Measurements from ENCODE around the gene PTPRQ. TPM values are rescaled to one million over a fixed set of nuclear protein-coding genes. Genes with fewer than 3 reads are reported as not detected.

The PTPRQ gene
- total RNA-seq, 1 experiment from 2014 or later = not detected

DNA sequence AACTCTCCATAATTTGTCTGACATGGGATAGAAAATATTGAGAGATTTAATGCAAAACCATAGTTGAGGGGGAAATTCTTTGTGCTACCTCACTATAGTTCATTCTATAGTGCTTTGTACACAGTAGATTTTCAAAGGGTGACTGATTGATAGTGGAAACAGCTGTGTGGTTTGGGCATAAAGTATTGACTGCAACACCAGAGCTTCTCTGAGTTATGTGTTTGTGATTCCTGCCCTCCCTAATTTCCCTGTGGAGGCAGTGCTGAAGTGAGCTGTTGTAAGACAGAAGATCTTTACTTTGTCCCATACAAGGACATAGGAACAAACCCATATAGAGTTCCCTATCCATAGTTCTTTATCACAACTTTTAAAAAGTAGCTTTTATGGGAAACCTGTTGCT, 47.1 kb downstream of the PTPRQ start:
- Histone ChIP-seq H3K27me3 (replicated peaks; ENCODE audit: control insufficient read depth, insufficient read depth, low read length) (no peaks in the 10 kb centered on the region), H3K4me1 (peaks cover 17% of the 10 kb centered on the region), H3K36me3 (ENCODE audit: control insufficient read depth, insufficient read depth, low read length) (no peaks in the 10 kb centered on the region), H3K4me3 (ENCODE audit: low read depth, low read length) (no peak overlapping the region), H3K9me3 (no peaks in the 10 kb centered on the region)
- H3K27ac Mint-ChIP-seq (ENCODE audit: unreplicated experiment) = no peak overlapping the region
- POLR2A ChIA-PET = no interaction called here
- CTCF ChIA-PET = no interaction called here
- no peaks in the 10 kb centered on the region for H3K27me3 Mint-ChIP-seq (ENCODE audit: insufficient read depth, unreplicated experiment)
- peaks cover 8% of the 10 kb centered on the region for H3K4me1 Mint-ChIP-seq (ENCODE audit: low read depth, unreplicated experiment)
- intact Hi-C loops (cut with micrococcal nuclease; ENCODE audit: unreplicated experiment) = no loop called here
- no peaks in the 10 kb centered on the region for H3K36me3 Mint-ChIP-seq (ENCODE audit: insufficient read depth, unreplicated experiment)
- BruUV-seq (replicated peaks) = no TSS peak
- TF ChIP-seq, protein P1, sequence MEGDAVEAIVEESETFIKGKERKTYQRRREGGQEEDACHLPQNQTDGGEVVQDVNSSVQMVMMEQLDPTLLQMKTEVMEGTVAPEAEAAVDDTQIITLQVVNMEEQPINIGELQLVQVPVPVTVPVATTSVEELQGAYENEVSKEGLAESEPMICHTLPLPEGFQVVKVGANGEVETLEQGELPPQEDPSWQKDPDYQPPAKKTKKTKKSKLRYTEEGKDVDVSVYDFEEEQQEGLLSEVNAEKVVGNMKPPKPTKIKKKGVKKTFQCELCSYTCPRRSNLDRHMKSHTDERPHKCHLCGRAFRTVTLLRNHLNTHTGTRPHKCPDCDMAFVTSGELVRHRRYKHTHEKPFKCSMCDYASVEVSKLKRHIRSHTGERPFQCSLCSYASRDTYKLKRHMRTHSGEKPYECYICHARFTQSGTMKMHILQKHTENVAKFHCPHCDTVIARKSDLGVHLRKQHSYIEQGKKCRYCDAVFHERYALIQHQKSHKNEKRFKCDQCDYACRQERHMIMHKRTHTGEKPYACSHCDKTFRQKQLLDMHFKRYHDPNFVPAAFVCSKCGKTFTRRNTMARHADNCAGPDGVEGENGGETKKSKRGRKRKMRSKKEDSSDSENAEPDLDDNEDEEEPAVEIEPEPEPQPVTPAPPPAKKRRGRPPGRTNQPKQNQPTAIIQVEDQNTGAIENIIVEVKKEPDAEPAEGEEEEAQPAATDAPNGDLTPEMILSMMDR (IDR thresholded peaks at IDR 0.05; ENCODE audit: insufficient read depth in 1 of 2, low read depth in 1 of 2, low read length in 1 of 2, severe bottlenecking in 1 of 2, unreplicated experiment in 1 of 2) = no peak
- DNase-seq = no peak
- H3K4me3 Mint-ChIP-seq (ENCODE audit: unreplicated experiment) = no peak overlapping the region
- H3K9me3 Mint-ChIP-seq (ENCODE audit: unreplicated experiment) = no peaks in the 10 kb centered on the region

DNA sequence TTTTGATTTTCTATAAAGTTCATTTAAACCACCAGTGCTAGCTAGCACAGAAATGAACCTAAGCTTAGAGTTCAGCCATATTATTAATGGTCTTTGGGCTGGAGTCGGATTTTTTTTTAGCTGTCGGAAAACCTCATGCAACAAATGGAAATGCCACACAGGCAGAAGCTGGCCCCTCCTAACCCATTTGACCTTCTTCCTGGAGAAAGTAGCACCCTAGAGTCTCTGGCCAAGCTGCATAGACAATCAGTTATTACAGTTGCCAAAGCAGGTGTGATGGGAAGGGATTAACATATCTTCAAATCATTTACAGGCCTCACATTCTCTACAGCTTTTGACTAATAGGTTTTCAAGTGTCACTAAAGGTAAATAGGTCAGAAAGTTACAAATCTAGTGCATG, 49.4 kb downstream of the PTPRQ start:
- BruUV-seq (replicated peaks) = no TSS peak
- peaks cover 8% of the 10 kb centered on the region for H3K4me1 Mint-ChIP-seq (ENCODE audit: low read depth, unreplicated experiment)
- Histone ChIP-seq H3K4me3 (ENCODE audit: low read depth, low read length) (no peak overlapping the region), H3K36me3 (ENCODE audit: control insufficient read depth, insufficient read depth, low read length) (no peaks in the 10 kb centered on the region), H3K9me3 (no peaks in the 10 kb centered on the region), H3K4me1 (peaks cover 17% of the 10 kb centered on the region), H3K27me3 (replicated peaks; ENCODE audit: control insufficient read depth, insufficient read depth, low read length) (no peaks in the 10 kb centered on the region)
- intact Hi-C loops (cut with micrococcal nuclease; ENCODE audit: unreplicated experiment) = no loop called here
- no peak overlapping the region for H3K4me3 Mint-ChIP-seq (ENCODE audit: unreplicated experiment)
- no peak for DNase-seq
- CTCF ChIA-PET = no interaction called here
- H3K27me3 Mint-ChIP-seq (ENCODE audit: insufficient read depth, unreplicated experiment) = no peaks in the 10 kb centered on the region
- TF ChIP-seq, protein P1 (IDR thresholded peaks at IDR 0.05; ENCODE audit: insufficient read depth in 1 of 2, low read depth in 1 of 2, low read length in 1 of 2, severe bottlenecking in 1 of 2, unreplicated experiment in 1 of 2) = no peak
- H3K27ac Mint-ChIP-seq (ENCODE audit: unreplicated experiment) = no peak overlapping the region
- H3K9me3 Mint-ChIP-seq (ENCODE audit: unreplicated experiment) = no peaks in the 10 kb centered on the region
- H3K36me3 Mint-ChIP-seq (ENCODE audit: insufficient read depth, unreplicated experiment) = no peaks in the 10 kb centered on the region
- POLR2A ChIA-PET = no interaction called here

DNA sequence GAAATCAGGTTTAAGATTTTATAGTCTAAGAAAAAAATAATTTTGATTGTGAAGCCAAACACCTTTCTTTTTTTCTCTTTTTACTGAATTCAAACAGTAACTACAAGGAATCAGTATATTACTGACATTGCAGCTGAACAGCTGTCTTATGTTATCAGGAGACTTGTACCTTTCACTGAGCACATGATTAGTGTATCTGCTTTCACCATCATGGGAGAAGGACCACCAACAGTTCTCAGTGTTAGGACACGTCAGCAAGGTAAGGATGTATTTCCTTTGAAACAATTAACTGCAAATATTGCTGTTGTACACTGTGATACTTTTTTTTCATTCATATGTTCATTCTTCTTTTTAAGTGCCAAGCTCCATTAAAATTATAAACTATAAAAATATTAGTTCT, 50.8 kb downstream of the PTPRQ start:
- BruUV-seq (replicated peaks) = no TSS peak
- DNase-seq = no peak
- Mint-ChIP-seq H3K4me1 (ENCODE audit: low read depth, unreplicated experiment) (peaks cover 8% of the 10 kb centered on the region), H3K9me3 (ENCODE audit: unreplicated experiment) (no peaks in the 10 kb centered on the region), H3K36me3 (ENCODE audit: insufficient read depth, unreplicated experiment) (no peaks in the 10 kb centered on the region), H3K27me3 (ENCODE audit: insufficient read depth, unreplicated experiment) (no peaks in the 10 kb centered on the region), H3K27ac (ENCODE audit: unreplicated experiment) (no peak overlapping the region), H3K4me3 (ENCODE audit: unreplicated experiment) (no peak overlapping the region)
- TF ChIP-seq, protein P1 (IDR thresholded peaks at IDR 0.05; ENCODE audit: insufficient read depth in 1 of 2, low read depth in 1 of 2, low read length in 1 of 2, severe bottlenecking in 1 of 2, unreplicated experiment in 1 of 2) = no peak
- no peaks in the 10 kb centered on the region for H3K36me3 ChIP-seq (ENCODE audit: control insufficient read depth, insufficient read depth, low read length)
- H3K4me3 ChIP-seq (ENCODE audit: low read depth, low read length) = no peak overlapping the region
- peaks cover 15% of the 10 kb centered on the region for H3K4me1 ChIP-seq
- no peaks in the 10 kb centered on the region for H3K27me3 ChIP-seq (replicated peaks; ENCODE audit: control insufficient read depth, insufficient read depth, low read length)
- H3K9me3 ChIP-seq = no peaks in the 10 kb centered on the region
- ChIA-PET POLR2A (no interaction called here), CTCF (no interaction called here)
- intact Hi-C loops (cut with micrococcal nuclease; ENCODE audit: unreplicated experiment) = no loop called here

Measured in Caco-2 (cell line).